Measurements from ENCODE around the gene ZNF784.
A peak's percentile ranks its signal among the peaks of the same experiment; 100 is the strongest.

The ZNF784 gene

DNA sequence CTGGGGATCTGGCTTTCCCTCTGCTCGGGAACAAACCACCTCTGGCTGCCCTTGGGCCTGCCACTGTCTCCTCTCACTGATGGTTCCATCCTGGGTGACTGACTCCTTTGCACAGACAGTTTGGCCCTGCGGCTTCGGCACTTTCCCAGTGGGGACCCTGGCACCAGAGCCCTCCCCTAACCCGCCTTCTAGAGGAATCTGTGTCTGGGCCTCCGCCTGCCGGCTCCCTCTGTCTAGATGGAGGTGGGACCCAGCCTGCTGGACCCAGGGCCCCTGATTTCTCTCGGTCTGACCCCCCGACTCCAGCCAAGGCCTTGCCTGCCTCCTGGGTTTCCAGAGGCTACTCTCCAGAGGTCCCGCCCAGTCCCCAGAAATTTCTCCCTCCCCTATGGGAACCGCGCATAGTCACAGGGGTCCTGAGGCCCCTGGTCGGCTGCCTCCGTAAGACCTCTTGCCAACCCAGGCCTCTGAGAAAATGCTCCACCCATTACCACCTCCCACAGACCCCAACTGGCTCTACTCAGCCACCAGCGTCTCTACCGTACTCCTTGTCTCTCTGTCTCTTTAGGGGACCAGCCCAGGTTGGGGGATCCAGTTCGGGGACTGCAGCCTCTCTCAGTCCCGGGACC lies 26.4 kb upstream of the ZNF784 start:
- no peak for TF ChIP-seq ARNT (IDR thresholded peaks at IDR 0.05)
- TF ChIP-seq NFRKB (IDR thresholded peaks at IDR 0.05): no peak
- no peak for TF ChIP-seq LEF1 (IDR thresholded peaks at IDR 0.05; ENCODE audit: borderline replicate concordance)
- TF ChIP-seq FOXA1 (IDR thresholded peaks at IDR 0.05): no peak
- TF ChIP-seq, protein P1, sequence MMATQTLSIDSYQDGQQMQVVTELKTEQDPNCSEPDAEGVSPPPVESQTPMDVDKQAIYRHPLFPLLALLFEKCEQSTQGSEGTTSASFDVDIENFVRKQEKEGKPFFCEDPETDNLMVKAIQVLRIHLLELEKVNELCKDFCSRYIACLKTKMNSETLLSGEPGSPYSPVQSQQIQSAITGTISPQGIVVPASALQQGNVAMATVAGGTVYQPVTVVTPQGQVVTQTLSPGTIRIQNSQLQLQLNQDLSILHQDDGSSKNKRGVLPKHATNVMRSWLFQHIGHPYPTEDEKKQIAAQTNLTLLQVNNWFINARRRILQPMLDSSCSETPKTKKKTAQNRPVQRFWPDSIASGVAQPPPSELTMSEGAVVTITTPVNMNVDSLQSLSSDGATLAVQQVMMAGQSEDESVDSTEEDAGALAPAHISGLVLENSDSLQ (IDR thresholded peaks at IDR 0.05): no peak
- no peak for TF ChIP-seq L3MBTL2 (conservative IDR thresholded peaks at IDR 0.05)
- TF ChIP-seq TARDBP (IDR thresholded peaks at IDR 0.05): no peak
- TF ChIP-seq ZNF384 (IDR thresholded peaks at IDR 0.05): no peak
- TF ChIP-seq ELF4 (IDR thresholded peaks at IDR 0.05): no peak
- no peak for TF ChIP-seq SUZ12 (IDR thresholded peaks at IDR 0.05)
- TF ChIP-seq FOXK2 (IDR thresholded peaks at IDR 0.05): no peak
- no peak for TF ChIP-seq HDGF (IDR thresholded peaks at IDR 0.05; ENCODE audit: borderline replicate concordance)
- TF ChIP-seq FOXM1 (IDR thresholded peaks at IDR 0.05; ENCODE audit: borderline replicate concordance): no peak
- no peak for TF ChIP-seq CTBP1 (IDR thresholded peaks at IDR 0.05; ENCODE audit: borderline replicate concordance)
- no peak for DNase-seq (ENCODE audit: extremely low spot score)
- ChIA-PET POLR2A (no interaction called here), CTCF (no interaction called here)

DNA sequence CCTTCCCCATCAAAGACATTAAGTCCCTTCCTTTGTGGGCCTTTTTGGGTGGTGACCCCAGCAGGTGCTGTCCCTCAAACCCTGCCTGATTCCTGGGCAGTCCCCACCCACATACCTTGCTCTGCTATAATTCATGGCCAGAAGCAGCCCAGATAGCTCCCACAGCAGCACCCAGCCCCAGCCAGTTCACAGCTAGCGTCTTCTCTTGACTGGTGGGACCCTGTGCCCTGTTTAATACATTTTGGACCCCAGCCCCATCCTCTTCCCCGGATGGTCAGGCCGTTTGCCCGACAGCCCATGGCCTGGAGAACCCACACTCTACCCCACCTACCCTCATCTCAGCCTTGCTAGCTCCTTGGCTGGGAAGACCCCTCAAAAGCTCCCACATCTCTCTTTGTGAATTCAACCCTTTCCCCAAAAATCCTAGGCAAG lies 25.8 kb upstream of the ZNF784 start:
- DNase-seq (ENCODE audit: extremely low spot score): no peak
- ChIA-PET CTCF (no interaction called here), POLR2A (interaction anchor here (1.7 kb wide), 1 partner anchor 17 kb away, joined by 4 read pairs; no protein-coding TSS in a partner anchor)
- no peak for TF ChIP-seq TARDBP (IDR thresholded peaks at IDR 0.05)

GRCh38 chr19:55649268-55650125 lies 25.1 kb upstream of the ZNF784 start:
- DNase-seq (ENCODE audit: extremely low spot score): no peak
- ChIA-PET POLR2A (interaction anchor here (0.7 to 1.7 kb wide), 2 partner anchors 17 to 188 kb away, joined by 3 to 4 read pairs; partner anchors contain the start of gene ISOC2), CTCF (interaction anchor here (1.0 kb wide), 1 partner anchor 10 kb away, joined by 6 read pairs; no protein-coding TSS in a partner anchor)
- no peak for TF ChIP-seq CTBP1 (IDR thresholded peaks at IDR 0.05; ENCODE audit: borderline replicate concordance)
- TF ChIP-seq ARNT (IDR thresholded peaks at IDR 0.05): no peak
- TF ChIP-seq FOXM1 (IDR thresholded peaks at IDR 0.05; ENCODE audit: borderline replicate concordance): no peak
- TF ChIP-seq ZNF384 (IDR thresholded peaks at IDR 0.05): no peak
- TF ChIP-seq FOXK2 (IDR thresholded peaks at IDR 0.05): no peak
- TF ChIP-seq SP1 (IDR thresholded peaks at IDR 0.05): no peak
- no peak for TF ChIP-seq HDGF (IDR thresholded peaks at IDR 0.05; ENCODE audit: borderline replicate concordance)
- TF ChIP-seq TARDBP (IDR thresholded peaks at IDR 0.05): no peak
- no peak for TF ChIP-seq BHLHE40 (IDR thresholded peaks at IDR 0.05; ENCODE audit: borderline replicate concordance)
- TF ChIP-seq, protein P1 (IDR thresholded peaks at IDR 0.05): no peak
- TF ChIP-seq ELF4 (IDR thresholded peaks at IDR 0.05): no peak
- no peak for TF ChIP-seq LEF1 (IDR thresholded peaks at IDR 0.05; ENCODE audit: borderline replicate concordance)
- no peak for TF ChIP-seq L3MBTL2 (conservative IDR thresholded peaks at IDR 0.05)

- ChIA-PET CTCF (interaction anchor here (1.0 kb wide), 1 partner anchor 10 kb away, joined by 6 read pairs; no protein-coding TSS in a partner anchor), POLR2A (interaction anchor here (0.6 to 1.7 kb wide), 2 partner anchors 16 to 41 kb away, joined by 3 to 4 read pairs; no protein-coding TSS in a partner anchor)
- TF ChIP-seq ZNF384 (IDR thresholded peaks at IDR 0.05) (no peak), TARDBP (IDR thresholded peaks at IDR 0.05) (no peak)
- no peak for DNase-seq (ENCODE audit: extremely low spot score)
These were observed 24.4 kb upstream of the ZNF784 start for GRCh38 chr19:55648585-55649267.

- ChIA-PET CTCF (interaction anchor here (0.9 to 1.5 kb wide), 2 partner anchors 15 to 24 kb away, joined by 4 to 12 read pairs; no protein-coding TSS in a partner anchor), POLR2A (interaction anchor here (0.6 to 1.4 kb wide), 6 partner anchors 9 to 67 kb away, joined by 3 to 6 read pairs (median 4); partner anchors contain the start of genes FIZ1 and ZNF579)
- TF ChIP-seq FOXA1 (IDR thresholded peaks at IDR 0.05): no peak
- peak; percentile 75 for TF ChIP-seq LEF1 (IDR thresholded peaks at IDR 0.05; ENCODE audit: borderline replicate concordance)
- no peak for TF ChIP-seq SP1 (IDR thresholded peaks at IDR 0.05)
- peak; percentile 80 for TF ChIP-seq FOXM1 (IDR thresholded peaks at IDR 0.05; ENCODE audit: borderline replicate concordance)
- peak; percentile 99 for TF ChIP-seq TARDBP (IDR thresholded peaks at IDR 0.05)
- peak; percentile 68 for DNase-seq (ENCODE audit: extremely low spot score)
These were observed 23.6 kb upstream of the ZNF784 start, which contains the start of gene CCDC106 for GRCh38 chr19:55647732-55648584. Gene CCDC106, plus strand, starts transcription at chr19:55648212. Its CDS starts 835 bp downstream, at chr19:55649047.

All from HEK293T (cell line).